GM12892 (cell line): ENCODE results near the gene AFTPH.
A peak's percentile ranks its signal among the peaks of the same experiment; 100 is the strongest.

Experiments
- DNase-seq: peaks from one replicate; pipeline ENCODE4 v3.0.0; 2011; ENCODE audit not compliant: insufficient read length
- FAIRE-seq: peaks from 2 replicates; lab custom pipeline; 2011; peaks lifted over from hg19 to GRCh38; lab: Jason Lieb, UNC
- POLR2A ChIP-seq: IDR thresholded peaks from 2 replicates; pipeline ENCODE4 v1.6.1; 2011; ENCODE audit warnings: low read depth, low read length, control low read depth
- POLR2AphosphoS5 ChIP-seq: IDR thresholded peaks from 2 replicates; pipeline ENCODE4 v1.6.1; 2011; ENCODE audit warnings: low read depth, low read length, control low read depth
- TAF1 ChIP-seq: IDR thresholded peaks from 2 replicates; pipeline ENCODE4 v1.6.1; 2011; ENCODE audit warnings: low read depth, mild to moderate bottlenecking, control low read depth, low read length, borderline replicate concordance

The AFTPH gene

GRCh38 chr2:64532030-64532429 lies 7.9 kb downstream of the AFTPH start:
- no peak for TF ChIP-seq POLR2AphosphoS5
- no peak for TF ChIP-seq POLR2A
- TF ChIP-seq TAF1: no peak
- FAIRE-seq (peak; percentile 46), DNase-seq (no peak)

GRCh38 chr2:64533882-64534281 lies 9.8 kb downstream of the AFTPH start:
- FAIRE-seq (no peak), DNase-seq (no peak)
- TF ChIP-seq POLR2AphosphoS5: no peak
- TF ChIP-seq TAF1: no peak
- no peak for TF ChIP-seq POLR2A

GRCh38 chr2:64534363-64534762 lies 10.2 kb downstream of the AFTPH start:
- TF ChIP-seq POLR2A: no peak
- TF ChIP-seq POLR2AphosphoS5: no peak
- no peak for TF ChIP-seq TAF1
- FAIRE-seq (no peak), DNase-seq (no peak)

- TF ChIP-seq TAF1 (no peak), POLR2AphosphoS5 (no peak), POLR2A (no peak)
- DNase-seq (no peak), FAIRE-seq (no peak)
Observed at GRCh38 chr2:64535024-64535423, 10.9 kb downstream of the AFTPH start.

DNA sequence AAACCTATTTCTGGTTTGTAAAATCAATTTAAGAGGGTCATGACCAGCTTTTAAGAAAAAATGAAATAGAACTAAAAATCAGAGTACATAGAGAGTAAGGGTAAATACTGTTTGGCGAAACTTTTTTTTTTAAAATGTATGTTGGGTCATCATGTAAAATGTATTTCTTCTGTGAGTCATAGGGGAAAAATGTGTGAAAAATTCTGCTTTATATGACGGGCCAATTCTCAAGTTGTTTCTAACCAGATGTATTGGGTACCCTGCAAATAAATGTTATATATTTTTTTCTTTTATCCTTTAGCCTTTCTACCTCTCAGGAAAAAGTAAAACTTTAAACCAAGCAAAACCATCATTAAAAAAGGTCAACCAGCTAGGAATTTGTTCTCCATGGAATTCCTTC lies 13.9 kb downstream of the AFTPH start:
- TF ChIP-seq TAF1 (no peak), POLR2AphosphoS5 (no peak), POLR2A (no peak)
- DNase-seq (no peak), FAIRE-seq (no peak)

GRCh38 chr2:64538764-64539433 lies 14.8 kb downstream of the AFTPH start:
- peak; percentile 27 for FAIRE-seq
- DNase-seq: no peak
- TF ChIP-seq POLR2AphosphoS5 (no peak), POLR2A (no peak), TAF1 (no peak)

DNA sequence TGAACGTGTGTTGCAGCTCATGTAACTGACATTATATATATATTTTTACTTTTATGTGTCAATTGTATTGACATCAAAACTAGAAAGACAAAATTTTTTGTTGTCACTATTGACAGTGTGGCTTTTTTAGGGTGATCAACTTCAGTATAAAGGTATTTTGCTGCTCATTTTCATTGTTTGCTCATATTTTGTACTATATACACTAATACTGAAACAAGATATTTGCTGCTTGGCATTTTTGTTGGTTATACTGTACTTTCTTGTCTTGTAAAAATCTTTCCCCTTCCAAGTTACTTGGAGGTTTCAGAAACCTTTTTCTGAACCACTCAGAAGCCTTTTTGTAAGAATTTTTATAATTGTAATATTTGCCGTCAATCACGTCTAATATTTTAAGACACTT lies 16.5 kb downstream of the AFTPH start:
- TF ChIP-seq POLR2AphosphoS5 (no peak), POLR2A (no peak), TAF1 (no peak)
- DNase-seq: no peak
- no peak for FAIRE-seq

DNA sequence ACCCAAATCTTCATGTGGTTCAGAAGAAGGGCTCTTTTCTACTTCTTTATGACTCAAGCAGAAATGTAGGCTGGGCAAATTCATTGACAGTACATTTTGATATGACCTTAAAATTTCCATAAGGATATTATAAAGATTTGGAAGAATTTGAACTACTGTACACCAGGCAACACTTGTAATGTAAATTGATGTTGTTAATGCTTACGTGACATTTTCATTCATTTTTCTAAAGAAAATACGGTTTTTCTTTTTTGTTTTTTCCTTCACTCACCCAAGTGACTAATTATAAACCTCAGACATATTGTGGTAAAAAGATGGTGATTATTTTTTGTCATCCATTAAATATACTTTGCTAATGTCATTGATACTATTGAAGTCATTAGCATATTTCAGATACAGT lies 17.4 kb downstream of the AFTPH start:
- no peak for FAIRE-seq
- DNase-seq: no peak

DNA sequence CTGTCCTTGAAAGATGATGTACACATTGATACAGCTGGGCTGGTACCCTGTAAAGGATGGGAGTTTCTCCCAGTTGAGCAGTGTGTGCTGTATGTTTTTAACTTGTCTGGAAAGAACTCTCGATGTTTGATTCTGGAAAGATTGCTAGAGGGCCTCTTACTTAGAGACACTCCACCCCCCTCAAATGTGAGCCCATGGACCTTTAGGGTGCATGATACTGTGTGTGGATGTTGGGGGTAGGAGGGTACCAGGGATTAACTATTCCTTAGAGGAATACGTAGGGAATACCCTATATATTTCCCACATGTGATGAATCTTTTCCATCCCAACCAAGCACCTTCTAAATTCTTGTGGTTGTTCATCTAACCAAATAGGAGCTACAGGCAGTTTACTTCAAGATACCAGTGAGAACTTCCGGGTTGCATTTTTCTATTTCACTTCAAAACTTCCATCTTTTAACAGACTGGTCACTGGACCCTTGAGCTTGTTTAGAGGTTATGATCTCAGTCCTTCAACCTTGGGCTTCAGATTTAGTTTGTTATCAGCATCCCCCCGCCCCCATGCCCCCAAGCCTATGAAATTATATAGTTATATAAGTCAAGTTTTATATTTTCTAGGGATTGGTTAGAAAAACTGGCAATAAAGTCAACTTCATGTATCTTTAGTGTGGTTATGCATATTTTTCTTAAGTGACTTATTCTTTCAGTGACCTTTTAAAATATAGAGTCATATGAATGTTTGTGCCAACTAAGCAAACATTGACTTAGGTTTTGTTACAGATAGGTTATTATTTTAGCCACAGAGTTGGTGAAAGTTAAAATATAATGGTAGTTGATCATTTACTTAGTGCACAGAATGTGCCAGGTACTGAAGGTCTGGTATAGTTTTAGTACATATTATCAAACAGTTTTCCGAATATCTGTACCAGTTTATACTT lies 18.2 kb downstream of the AFTPH start:
- peak; percentile 64 for FAIRE-seq
- DNase-seq: no peak
- TF ChIP-seq TAF1 (no peak), POLR2AphosphoS5 (no peak), POLR2A (no peak)

More for the DNA sequence above, 17.4 kb downstream of the AFTPH start:
- TF ChIP-seq POLR2A (no peak), TAF1 (no peak), POLR2AphosphoS5 (no peak)

DNA sequence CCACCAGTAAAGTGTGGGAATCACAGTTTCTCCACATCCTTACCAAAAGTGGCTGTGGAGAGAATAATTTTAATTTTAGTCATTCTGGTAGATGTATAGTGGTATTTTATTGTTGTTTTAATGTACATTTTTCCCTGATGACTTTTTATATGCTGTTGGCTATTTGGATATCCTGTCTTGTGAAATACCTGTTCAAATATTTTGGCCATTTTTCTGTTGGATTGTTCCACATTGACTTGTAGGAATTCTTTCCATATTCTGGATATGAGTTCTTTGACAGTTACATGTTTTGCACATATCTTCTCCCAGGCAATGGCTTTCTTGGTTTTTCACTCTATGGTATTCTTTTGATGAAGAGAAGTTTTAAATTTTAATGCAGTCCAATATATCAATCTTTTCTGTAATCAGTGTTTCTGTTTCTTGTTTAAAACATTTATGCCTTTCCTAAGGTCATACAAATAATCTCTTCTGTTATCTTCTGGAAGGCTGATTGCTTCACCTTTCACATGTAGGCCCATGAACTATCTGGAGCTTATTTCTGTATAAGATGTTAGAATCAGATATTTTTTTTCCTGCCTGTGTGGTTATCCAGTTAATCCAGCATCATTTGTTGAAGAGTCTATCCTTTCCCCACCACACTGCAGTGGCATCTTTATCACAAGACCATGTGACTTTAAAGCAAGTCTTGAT lies 19.0 kb downstream of the AFTPH start:
- FAIRE-seq (no peak), DNase-seq (no peak)
- TF ChIP-seq POLR2AphosphoS5 (no peak), TAF1 (no peak), POLR2A (no peak)

GRCh38 chr2:64548761-64549160 lies 24.6 kb downstream of the AFTPH start:
- DNase-seq (no peak), FAIRE-seq (no peak)
- TF ChIP-seq POLR2A: no peak
- TF ChIP-seq POLR2AphosphoS5: no peak
- TF ChIP-seq TAF1: no peak
